Adrenal gland (tissue), 12 donors: Measurements from ENCODE around the gene WBP1L. TPM values are rescaled to one million over a fixed set of nuclear protein-coding genes. Genes with fewer than 3 reads are reported as not detected.

ENCODE experiments used
- DNase-seq, 7 donors: peaks; one replicate each; pipeline ENCODE4 v3.0.0-alpha.2; 2019 to 2020
- H3K27ac ChIP-seq, 5 donors: fragments of 200-600 bp; sonication (generic) in 4 of 5; 1 replicate in 3 of 5; 2 replicates in 2 of 5; pipeline versions ENCODE4 v1.5.1 to v1.8.0; 2016 to 2020; ENCODE audit warnings: mild to moderate bottlenecking in 1 of 5
- H3K27me3 ChIP-seq: fragments of 200-600 bp; 2 replicates; pipeline ENCODE4 v1.8.0; 2021
- H3K36me3 ChIP-seq, 2 donors: fragments of 200-600 bp; replicated peaks in 1 of 2; 1 replicate in 1 of 2; 2 replicates in 1 of 2; pipeline versions ENCODE4 v1.5.1 to v1.8.0; 2018 to 2022
- H3K4me1 ChIP-seq, 2 donors: fragments of 200-600 bp; replicated peaks in 1 of 2; 1 replicate in 1 of 2; 2 replicates in 1 of 2; pipeline versions ENCODE4 v1.5.1 to v1.8.0; 2018 to 2021
- H3K4me3 ChIP-seq, 4 donors: fragments of 200-600 bp; sonication (generic) in 3 of 4; one replicate each; pipeline ENCODE4 v1.5.1; 2016 to 2018
- H3K9me3 ChIP-seq, 3 donors: fragments of 200-600 bp; sonication (generic) in 1 of 3; replicated peaks in 1 of 3; 1 replicate in 2 of 3; 2 replicates in 1 of 3; pipeline versions ENCODE4 v1.5.1 to v1.8.0; 2016 to 2021
- POLR2A ChIP-seq, 2 donors: fragments of 450-650 bp; IDR thresholded peaks; one replicate each; pipeline ENCODE4 v1.6.1; 2017; ENCODE audit warnings: antibody characterized with exemption in 2 of 2, mild to moderate bottlenecking in 2 of 2, moderate library complexity in 1 of 2
- WGBS, 4 donors: extraction: QIAGEN DNeasy Blood & Tissue Kit in 2 of 4; methylation state at CpG; one replicate each; pipeline versions ENCODE4 v1.1.5 to v1.1.7; 2013 to 2017; 5-methylcytosine and 5-hydroxymethylcytosine counted together
- intact Hi-C, 2 donors: fragments of 100-400 bp; cut with DNase I; formaldehyde crosslinking; loops; one replicate each; pipeline versions ENCODE4 v1.14.1 to v1.15.0; 2022 to 2023
- polyA plus RNA-seq, 3 donors: library from polyadenylated mRNA; stranded (reverse); fragments of 200-250 nt in 2 of 3; fragments of 350-450 nt in 1 of 3; fragmentation: Illumina TruSeq in 1 of 3; extraction: RNeasy Lipid Tissue Mini Kit (QIAGEN cat#74804) in 1 of 3; gene quantifications; one replicate each; pipeline ENCODE4 v1.2.3, GENCODE V29; 2013 to 2014
- total RNA-seq, 9 donors: library from RNA; depleted of rRNA in 4 of 9; stranded (reverse); fragments of >200 nt in 4 of 9; fragments of 120-200 nt in 1 of 9; fragmentation: NEBNext Ultra II Directional in 1 of 9; extraction: Animal tissue kit (Norgen Biotek cat#: 25700) in 1 of 9; gene quantifications; one replicate each; pipeline versions ENCODE4 v1.1.0 to v1.2.4, GENCODE V29; 2013 to 2023
- TF ChIP-seq, protein P1 (sequence below), 6 experiments: fragments of 450-650 bp in 4 of 6; fragments of 200-600 bp in 2 of 6; sonication (generic) in 1 of 6; IDR thresholded peaks; 1 replicate in 5 of 6; 2 replicates in 1 of 6; pipeline versions ENCODE4 v1.5.1 to v1.8.0; 2016 to 2021; ENCODE audit warnings: antibody characterized with exemption in 6 of 6, mild to moderate bottlenecking in 2 of 6, moderate library complexity in 1 of 6
- donor health status: healthy with polysubstance abuse.
- donor health status: Bipolar disorder and iron deficiency.
- donor health status: DM: yes; HTN: yes; CAD: no.
- donor health status: DM: no; HTN: no; CAD: no.
- donor health status: DM: no; HTN: no; CAD: no.
- donor health status: DM: yes; HTN: yes; CAD: no.

The WBP1L gene
- total and polyA plus RNA-seq, 12 donors, result 38.5 to 231 (median 107) TPM

DNA sequence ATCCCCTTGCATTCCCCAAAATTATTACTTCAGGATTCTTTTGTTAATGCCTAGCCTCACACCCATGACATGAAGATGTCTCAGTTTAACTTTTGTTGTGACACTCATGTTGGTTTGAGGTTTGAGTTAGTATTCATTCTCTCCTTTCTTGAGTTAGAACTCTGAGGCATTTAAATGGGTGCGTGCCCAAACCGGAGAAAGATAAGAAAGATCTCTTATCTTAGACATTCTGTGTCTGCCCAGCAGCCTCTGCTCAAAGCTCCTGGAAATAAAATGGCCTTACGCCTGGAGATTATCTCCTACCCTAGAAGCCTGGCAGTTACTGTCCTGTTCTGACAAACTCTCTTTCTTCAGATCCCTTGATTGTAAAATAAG is 26.3 kb downstream of the WBP1L start:
- TF ChIP-seq, protein P1, sequence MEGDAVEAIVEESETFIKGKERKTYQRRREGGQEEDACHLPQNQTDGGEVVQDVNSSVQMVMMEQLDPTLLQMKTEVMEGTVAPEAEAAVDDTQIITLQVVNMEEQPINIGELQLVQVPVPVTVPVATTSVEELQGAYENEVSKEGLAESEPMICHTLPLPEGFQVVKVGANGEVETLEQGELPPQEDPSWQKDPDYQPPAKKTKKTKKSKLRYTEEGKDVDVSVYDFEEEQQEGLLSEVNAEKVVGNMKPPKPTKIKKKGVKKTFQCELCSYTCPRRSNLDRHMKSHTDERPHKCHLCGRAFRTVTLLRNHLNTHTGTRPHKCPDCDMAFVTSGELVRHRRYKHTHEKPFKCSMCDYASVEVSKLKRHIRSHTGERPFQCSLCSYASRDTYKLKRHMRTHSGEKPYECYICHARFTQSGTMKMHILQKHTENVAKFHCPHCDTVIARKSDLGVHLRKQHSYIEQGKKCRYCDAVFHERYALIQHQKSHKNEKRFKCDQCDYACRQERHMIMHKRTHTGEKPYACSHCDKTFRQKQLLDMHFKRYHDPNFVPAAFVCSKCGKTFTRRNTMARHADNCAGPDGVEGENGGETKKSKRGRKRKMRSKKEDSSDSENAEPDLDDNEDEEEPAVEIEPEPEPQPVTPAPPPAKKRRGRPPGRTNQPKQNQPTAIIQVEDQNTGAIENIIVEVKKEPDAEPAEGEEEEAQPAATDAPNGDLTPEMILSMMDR (IDR thresholded peaks at IDR 0.05), result no peak
- 40 to 52% (median 44%) methylated on average over 3 of the region's 3 CpGs for WGBS, 4 donors
- Histone ChIP-seq H3K36me3 (no peaks in the 10 kb centered on the region), H3K4me3 (no peak overlapping the region), H3K9me3 (no peaks in the 10 kb centered on the region), H3K4me1 (peaks cover 64 to 92% of the 10 kb centered on the region in 2 donors), H3K27ac (peak overlapping the region; percentile 22 to 92 (median 77)), H3K27me3 (no peaks in the 10 kb centered on the region)
- intact Hi-C loops, result no loop called here
- DNase-seq, result peak in 4 of 7 donors; percentile 54 to 70 (median 62)

DNA sequence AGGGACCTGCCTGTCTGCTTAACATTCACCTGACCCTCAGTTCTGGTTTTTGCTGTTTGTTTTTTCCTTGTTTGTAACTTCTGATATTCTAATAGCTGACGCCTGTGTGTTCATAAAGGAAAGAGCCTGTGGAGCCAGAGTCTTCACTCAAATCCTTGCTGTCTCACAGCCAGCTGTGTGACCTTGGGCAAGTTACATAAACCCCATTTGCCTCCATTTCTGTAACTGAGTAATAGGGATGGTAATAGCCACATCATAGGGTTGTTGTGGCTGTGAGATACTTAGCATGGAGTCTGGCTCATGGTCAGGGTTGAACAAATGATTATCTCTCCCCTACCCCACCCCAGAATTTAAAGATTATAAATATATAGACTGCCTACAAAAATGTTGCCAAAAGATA is 27.0 kb downstream of the WBP1L start:
- intact Hi-C loops, result no loop called here
- DNase-seq, result peak; percentile 63 to 90 (median 78)
- no peaks in the 10 kb centered on the region for H3K27me3 ChIP-seq
- H3K9me3 ChIP-seq, result no peaks in the 10 kb centered on the region
- TF ChIP-seq POLR2A (IDR thresholded peaks at IDR 0.05), result no peak
- TF ChIP-seq, protein P1 (IDR thresholded peaks at IDR 0.05), result no peak
- WGBS, 4 donors, result 27 to 43% (median 36%) methylated on average over 1 of the region's 1 CpG
- no peak overlapping the region for H3K4me3 ChIP-seq
- H3K27ac ChIP-seq, result peak overlapping the region; percentile 22 to 92 (median 77)
- H3K36me3 ChIP-seq, result no peaks in the 10 kb centered on the region
- peaks cover 71 to 92% of the 10 kb centered on the region in 2 donors for H3K4me1 ChIP-seq

DNA sequence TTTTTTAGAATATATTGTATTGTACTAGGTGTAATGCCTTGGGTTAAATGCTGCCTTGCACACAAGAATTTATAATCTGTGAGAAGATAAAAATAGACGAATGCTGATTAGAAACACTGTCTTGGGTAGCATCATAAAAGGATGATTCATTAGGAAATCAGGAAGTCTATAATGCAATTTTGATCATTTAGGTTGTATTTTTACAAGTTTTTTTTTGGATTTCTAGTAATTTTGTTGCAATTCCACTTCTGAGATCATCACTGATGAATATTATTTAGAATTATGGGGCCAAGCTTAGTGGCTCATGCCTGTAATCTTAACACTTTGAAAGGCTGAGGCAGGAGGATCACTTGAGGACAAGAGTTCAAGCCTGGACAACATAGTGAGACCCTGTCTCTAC is 29.6 kb downstream of the WBP1L start:
- Histone ChIP-seq H3K36me3 (no peaks in the 10 kb centered on the region), H3K4me3 (no peak overlapping the region), H3K4me1 (peaks cover 78 to 95% of the 10 kb centered on the region in 2 donors), H3K27ac (peak overlapping the region; percentile 11 to 96 (median 92)), H3K27me3 (no peaks in the 10 kb centered on the region), H3K9me3 (no peaks in the 10 kb centered on the region)
- WGBS, 4 donors, result 10 to 23% (median 17%) methylated on average over 1 of the region's 1 CpG
- DNase-seq, result no peak
- intact Hi-C loops, result no loop called here
- no peak for TF ChIP-seq POLR2A (IDR thresholded peaks at IDR 0.05)
- TF ChIP-seq, protein P1 (IDR thresholded peaks at IDR 0.05), result no peak

DNA sequence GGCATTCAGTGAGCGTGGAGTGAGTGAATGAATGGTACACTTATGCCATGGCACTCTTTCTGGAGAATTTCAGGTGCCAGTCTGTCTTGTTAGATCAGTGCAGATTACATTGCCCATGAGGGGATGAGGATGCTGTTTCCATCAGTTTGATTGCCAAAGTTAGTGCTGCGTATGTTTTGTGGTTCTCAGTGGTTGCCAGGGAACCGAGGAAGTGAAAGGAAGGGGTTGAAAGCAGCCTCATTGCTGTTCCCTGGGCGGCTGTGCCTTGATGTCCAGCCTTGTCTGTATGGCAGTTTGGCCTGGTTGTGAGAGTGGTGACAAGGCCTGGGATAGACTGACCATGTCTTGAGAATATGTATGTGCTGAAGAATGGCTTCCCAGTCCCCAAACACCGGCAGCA is 30.2 kb downstream of the WBP1L start:
- H3K4me3 ChIP-seq, result no peak overlapping the region
- no peak for TF ChIP-seq POLR2A (IDR thresholded peaks at IDR 0.05)
- TF ChIP-seq, protein P1 (IDR thresholded peaks at IDR 0.05), result no peak
- H3K9me3 ChIP-seq, result no peaks in the 10 kb centered on the region
- no peaks in the 10 kb centered on the region for H3K27me3 ChIP-seq
- no peak for DNase-seq
- intact Hi-C loops, result no loop called here
- WGBS, 4 donors, result 65 to 78% (median 69%) methylated on average over 5 of the region's 5 CpGs
- H3K4me1 ChIP-seq, result peaks cover 83 to 98% of the 10 kb centered on the region in 2 donors
- H3K36me3 ChIP-seq, result no peaks in the 10 kb centered on the region
- H3K27ac ChIP-seq, result peak overlapping the region in 4 of 5 donors; percentile 89 to 96 (median 93)
